SK-MEL-5 (cell line): ENCODE results near the gene RASGRF1. TPM values are rescaled to one million over a fixed set of nuclear protein-coding genes. Genes with fewer than 3 reads are reported as not detected.
"Not testable (repeated sequence)": the region's sequence is repeated elsewhere in the genome, so short reads cannot be mapped to it uniquely, and the experiment has no call there.

Source experiments
- DNase-seq: peaks from one replicate; pipeline ENCODE4 v3.0.0-alpha.2; 2016; ENCODE audit warnings: low read depth, low spot score
- in situ Hi-C: cut with HindIII; loops from 2 replicates; pipeline ENCODE4 v1.10.0; 2016; ENCODE audit warnings: low sequenced_read_pairs, high pct_unique_total_duplicates, low pct_unique_long_range_greater_than_20kb
- total RNA-seq: library from RNA; depleted of rRNA; stranded (reverse); fragments of >200 nt; shearing (Covaris generic); gene quantifications from 2 replicates; pipeline ENCODE4 v1.2.3, GENCODE V29; 2014

RASGRF1 gene
- total RNA-seq, 1 experiment from 2014 or later: 0.37 TPM

- in situ Hi-C loops: no loop called here
- no peak for DNase-seq
Measured at GRCh38 chr15:79008659-79009058, 81.9 kb downstream of the RASGRF1 start.

GRCh38 chr15:79007066-79007465, 83.5 kb downstream of the RASGRF1 start:
- DNase-seq: peak; percentile 89
- in situ Hi-C loops: no loop called here

DNA sequence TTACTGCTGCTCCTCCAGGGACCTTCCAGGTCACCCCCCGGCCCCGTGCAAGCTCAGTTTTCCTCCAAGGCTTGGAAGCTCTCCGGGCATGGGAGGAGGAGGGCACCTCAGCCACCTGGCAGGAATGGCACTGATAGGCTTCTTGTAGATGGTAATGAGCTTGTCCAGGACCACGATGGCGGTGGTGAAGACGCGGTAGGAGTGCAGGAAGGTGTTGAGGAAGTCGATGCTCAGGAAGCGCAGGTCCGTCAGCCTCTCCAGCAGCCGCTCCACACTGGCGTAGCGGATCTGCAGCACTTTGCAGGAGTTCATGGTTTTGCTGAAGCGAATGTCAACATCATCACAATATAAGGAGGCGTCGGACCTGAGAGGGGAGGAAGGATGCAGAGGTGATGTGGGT, 84.5 kb downstream of the RASGRF1 start:
- in situ Hi-C loops: no loop called here
- no peak for DNase-seq

GRCh38 chr15:79004336-79004735, 86.2 kb downstream of the RASGRF1 start:
- peak; percentile 38 for DNase-seq
- in situ Hi-C loops: no loop called here

GRCh38 chr15:79003896-79004295, 86.7 kb downstream of the RASGRF1 start:
- no peak for DNase-seq
- in situ Hi-C loops: no loop called here

DNA sequence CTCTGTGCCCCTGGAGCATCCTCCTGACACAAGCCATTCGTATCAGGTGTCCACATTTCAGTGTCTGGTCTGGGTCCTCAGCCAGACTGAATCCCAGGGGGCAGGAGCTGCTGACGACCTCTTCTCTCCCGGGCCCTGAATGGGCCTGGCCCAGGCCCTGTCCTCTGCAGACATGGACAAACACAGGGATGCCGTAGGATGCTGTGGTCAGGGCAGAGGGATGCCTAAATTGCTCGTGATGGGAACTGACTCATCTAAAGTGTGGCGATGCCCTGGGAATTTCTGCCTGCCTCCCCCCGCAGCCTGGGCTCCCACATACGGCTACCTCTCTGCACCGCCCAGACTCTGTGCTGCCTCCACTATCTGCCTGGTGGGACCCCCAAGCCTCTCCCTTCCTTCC, 87.3 kb downstream of the RASGRF1 start:
- in situ Hi-C loops: no loop called here
- DNase-seq: no peak

DNA sequence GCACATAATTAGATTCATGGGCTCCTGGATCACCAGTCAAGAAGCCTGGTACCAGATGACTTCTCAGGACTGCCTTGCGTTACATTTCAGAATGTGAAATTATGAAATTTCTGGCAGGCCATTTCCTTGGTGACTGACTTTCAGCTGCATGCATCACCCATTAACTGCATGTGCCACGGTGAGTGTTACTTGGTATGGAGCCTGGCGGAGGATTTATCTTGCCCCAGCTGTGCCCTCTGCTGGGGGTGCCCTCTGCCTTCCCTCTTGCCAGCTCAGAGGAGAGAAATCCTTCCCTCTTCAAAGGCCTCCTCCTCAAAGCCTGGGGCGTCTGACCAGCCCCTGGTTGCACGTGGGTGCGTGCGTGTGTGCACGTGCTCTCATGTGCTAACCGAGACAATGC, 88.0 kb downstream of the RASGRF1 start:
- in situ Hi-C loops: no loop called here
- DNase-seq: no peak

GRCh38 chr15:78999636-79000035, 90.9 kb downstream of the RASGRF1 start:
- in situ Hi-C loops: no loop called here
- DNase-seq: no peak

DNA sequence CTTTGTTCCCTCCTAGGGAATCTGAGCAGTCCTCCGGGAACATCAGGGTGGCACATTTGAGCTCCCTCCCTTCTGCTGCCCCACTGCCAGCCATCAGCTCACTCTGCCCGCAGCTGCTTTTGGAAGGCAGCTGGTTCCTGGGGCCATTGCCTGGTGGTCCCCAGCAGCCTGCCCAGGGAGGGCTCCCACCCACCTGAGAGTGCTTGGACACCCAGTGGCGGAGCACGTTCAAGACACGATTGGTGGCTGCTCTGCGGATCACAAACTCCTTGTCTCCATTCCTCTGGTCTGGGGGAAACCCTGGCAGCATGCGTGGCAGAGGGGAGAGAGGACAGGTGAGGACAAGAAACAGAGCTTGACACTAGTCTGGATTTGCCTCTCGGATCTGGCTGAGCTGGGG, 92.1 kb downstream of the RASGRF1 start:
- no peak for DNase-seq
- in situ Hi-C loops: no loop called here

- in situ Hi-C loops: no loop called here
- no peak for DNase-seq
Measured at GRCh38 chr15:78997981-78998499, 92.5 kb downstream of the RASGRF1 start.

DNA sequence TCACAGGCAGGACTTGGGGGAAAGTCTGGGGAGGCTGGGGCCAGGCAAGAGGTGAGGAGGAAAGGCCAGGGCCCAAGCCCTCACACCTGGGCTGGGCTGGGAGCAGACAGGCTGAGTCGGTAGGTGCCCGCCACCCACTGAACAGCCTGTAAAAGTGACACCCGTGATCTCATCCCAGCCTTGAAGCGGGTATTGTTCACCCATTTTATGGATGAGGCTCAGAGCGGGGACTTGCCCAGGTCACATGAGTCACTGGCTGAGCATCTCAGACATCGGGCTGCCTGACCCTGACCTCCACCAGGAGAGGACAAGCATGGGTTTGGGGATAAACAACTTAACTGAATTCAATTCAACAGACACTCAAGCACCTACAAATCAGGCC, 93.7 kb downstream of the RASGRF1 start:
- no peak for DNase-seq
- in situ Hi-C loops: no loop called here

DNA sequence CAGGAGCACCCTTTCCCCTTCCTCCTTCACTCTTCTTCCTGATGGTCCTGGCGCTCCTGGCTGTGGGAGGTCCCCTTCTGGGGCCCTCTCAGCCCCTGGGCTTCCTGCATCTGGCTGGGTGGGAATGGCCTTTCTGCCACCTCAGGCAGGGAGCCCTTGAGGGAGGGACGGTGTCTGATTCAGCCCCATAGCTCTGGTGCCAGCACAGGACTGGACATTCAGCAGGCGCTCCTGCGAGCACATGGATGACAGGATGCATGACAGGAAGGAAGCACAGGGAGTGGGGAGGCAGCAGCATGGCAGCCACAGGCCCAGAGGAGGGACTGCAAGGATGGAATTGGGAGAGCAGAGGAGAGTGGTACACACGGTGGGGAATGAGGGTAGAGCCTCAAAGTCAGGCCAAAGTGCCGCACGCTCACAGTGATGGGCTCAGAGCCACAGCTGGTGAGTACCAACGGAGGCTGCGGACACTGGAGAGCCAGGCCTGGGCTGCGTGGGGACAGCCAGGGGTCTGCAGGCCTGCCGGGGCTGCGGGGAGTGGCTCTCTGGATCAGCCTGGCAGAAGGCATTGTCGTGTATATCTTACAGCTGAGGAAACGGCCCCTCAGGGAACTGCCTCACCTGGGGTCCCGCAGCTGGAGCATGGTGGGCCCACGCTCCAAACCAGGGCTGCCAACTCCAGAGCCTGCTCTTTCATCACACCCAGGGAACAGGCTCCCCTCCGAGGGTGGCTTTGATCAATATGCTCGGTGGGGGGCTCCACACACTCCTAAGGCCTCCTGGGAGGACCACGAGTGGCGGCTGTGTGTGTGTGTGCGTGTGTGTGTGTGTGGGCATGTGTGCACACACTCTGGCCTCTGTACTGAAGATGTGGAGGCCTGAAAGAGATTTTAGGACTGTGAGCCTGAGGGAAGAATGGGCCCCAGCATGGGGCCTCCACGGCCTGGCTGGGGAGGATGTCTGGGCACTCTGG, 94.4 kb downstream of the RASGRF1 start:
- in situ Hi-C loops: no loop called here
- no peak for DNase-seq

- DNase-seq, in situ Hi-C loops: not testable (repeated sequence)
Measured at GRCh38 chr15:78995161-78995560, 95.4 kb downstream of the RASGRF1 start.

DNA sequence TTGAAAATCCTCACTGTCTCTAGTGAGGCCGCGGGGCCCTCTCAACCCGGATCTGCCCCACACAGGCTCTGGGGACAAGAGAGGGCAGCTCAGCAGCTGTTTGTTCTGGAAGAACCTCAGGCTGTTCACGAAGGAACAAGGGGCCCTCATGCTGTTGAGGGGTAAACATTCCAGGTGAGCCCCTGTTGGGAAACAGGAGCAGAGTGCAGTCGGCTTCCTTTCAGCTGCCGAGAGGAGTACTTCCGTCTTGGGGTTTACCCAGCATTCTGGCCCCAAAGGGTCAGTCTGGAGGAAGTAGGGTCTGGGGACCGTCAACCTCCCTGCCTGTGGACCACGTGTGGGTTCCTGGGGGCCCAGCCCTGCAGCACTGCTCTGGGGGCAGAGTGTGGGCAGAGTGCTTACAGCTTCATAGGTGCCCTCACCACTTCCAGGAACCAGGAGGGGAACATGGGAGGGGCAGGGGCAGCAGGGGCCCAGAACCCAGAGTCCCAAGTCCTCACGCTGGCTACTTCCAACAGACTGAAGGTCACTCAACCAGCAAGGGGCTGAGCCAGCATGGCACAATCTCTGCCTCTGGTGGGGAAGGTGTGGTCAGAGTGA, 96.5 kb downstream of the RASGRF1 start:
- in situ Hi-C loops: no loop called here
- no peak for DNase-seq

DNA sequence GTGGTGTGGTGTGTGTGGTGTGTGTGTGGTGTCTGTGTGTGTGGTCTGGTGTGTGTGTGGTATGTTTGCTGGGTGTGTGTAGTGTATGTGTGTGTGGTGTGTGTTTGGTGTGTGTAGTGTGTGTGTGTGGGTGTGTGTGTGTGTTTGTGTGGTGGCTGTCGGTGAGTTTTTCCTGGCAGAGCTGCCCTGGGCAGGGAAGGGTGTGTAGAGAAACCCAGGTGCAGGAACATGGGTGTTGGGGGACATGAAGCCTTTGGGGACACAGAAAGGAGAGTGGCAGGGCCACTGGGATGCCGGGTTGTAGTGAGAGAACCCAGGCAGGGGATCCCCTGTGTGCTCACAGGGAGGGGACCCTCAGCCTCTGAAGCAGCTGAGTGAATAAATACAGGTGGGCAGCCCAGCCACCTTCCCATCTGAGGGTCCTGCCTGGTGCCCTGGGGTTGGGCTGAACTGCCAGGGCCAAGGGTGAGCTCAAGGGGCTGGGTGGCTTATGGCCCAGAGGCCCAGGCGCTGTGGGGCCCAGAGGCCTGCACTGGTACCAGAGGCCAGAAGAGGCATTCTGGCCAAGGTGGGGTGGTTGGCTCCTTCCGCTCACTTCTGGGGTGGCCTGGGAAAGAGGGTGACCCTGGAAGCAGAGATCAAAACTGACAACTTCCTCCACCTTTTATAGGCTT, 97.2 kb downstream of the RASGRF1 start:
- in situ Hi-C loops: no loop called here
- no peak for DNase-seq

- in situ Hi-C loops: no loop called here
- DNase-seq: peak; percentile 59
Measured at GRCh38 chr15:78992416-78993256, 97.9 kb downstream of the RASGRF1 start.

GRCh38 chr15:78991879-78992278, 98.7 kb downstream of the RASGRF1 start:
- DNase-seq: no peak
- in situ Hi-C loops: no loop called here
